ENCODE data around the gene KATNAL1. TPM values are rescaled to one million over a fixed set of nuclear protein-coding genes. Genes with fewer than 3 reads are reported as not detected.

The KATNAL1 gene
- total RNA-seq, 1 experiment from 2014 or later, result 14.2 TPM

- Mint-ChIP-seq H3K36me3 (no peaks in the 10 kb centered on the region), H3K4me3 (no peak overlapping the region), H3K27ac (no peak overlapping the region), H3K9me3 (no peaks in the 10 kb centered on the region), H3K4me1 (peaks cover 38% of the 10 kb centered on the region), H3K27me3 (ENCODE audit: low read depth) (no peaks in the 10 kb centered on the region; the same call in 1 of the 2 replicates)
- TF ChIP-seq TEAD4 (CRISPR knock-in tag; IDR thresholded peaks at IDR 0.05) (no peak), ZNF121 (CRISPR knock-in tag; IDR thresholded peaks at IDR 0.05) (no peak), JUN (CRISPR knock-in tag; IDR thresholded peaks at IDR 0.05) (no peak), MAX (CRISPR knock-in tag; IDR thresholded peaks at IDR 0.05) (no peak), TCF7 (CRISPR knock-in tag; IDR thresholded peaks at IDR 0.05; ENCODE audit: low read depth) (no peak), ELF4 (CRISPR knock-in tag; IDR thresholded peaks at IDR 0.05; ENCODE audit: low read depth) (no peak), NR3C1 (CRISPR knock-in tag; conservative IDR thresholded peaks at IDR 0.05; ENCODE audit: low read depth) (no peak), JAZF1 (CRISPR knock-in tag; IDR thresholded peaks at IDR 0.05) (no peak), ATF6 (CRISPR knock-in tag; IDR thresholded peaks at IDR 0.05) (no peak), IRF2 (CRISPR knock-in tag; IDR thresholded peaks at IDR 0.05; ENCODE audit: borderline replicate concordance, low read depth) (no peak), GTF2I (CRISPR knock-in tag; conservative IDR thresholded peaks at IDR 0.05) (no peak)
- no peak for DNase-seq (ENCODE audit: low spot score)
- CTCF ChIA-PET, result no interaction called here
- no peak for ATAC-seq
- POLR2A ChIA-PET, result no interaction called here
These were observed 115.8 kb downstream of the KATNAL1 start for GRCh38 chr13:30191491-30192100.

- peak; percentile 20 for DNase-seq (ENCODE audit: low spot score)
- ATAC-seq, result peak; percentile 66
- H3K36me3 Mint-ChIP-seq, result 0 out of 2 replicates have a peak, but pooled peaks cover 2% of the 10 kb centered on the region
- ChIA-PET CTCF (interaction anchor here (2.5 kb wide), 1 partner anchor 54 kb away, joined by 12 read pairs; no protein-coding TSS in a partner anchor), POLR2A (no interaction called here)
- peaks cover 21% of the 10 kb centered on the region for H3K4me1 Mint-ChIP-seq
- no peak overlapping the region for H3K27ac Mint-ChIP-seq
- no peak overlapping the region for H3K4me3 Mint-ChIP-seq
- H3K9me3 Mint-ChIP-seq, result peaks cover 14% of the 10 kb centered on the region
- H3K27me3 Mint-ChIP-seq (ENCODE audit: low read depth), result no peaks in the 10 kb centered on the region
- TF ChIP-seq ZSCAN18 (CRISPR knock-in tag; IDR thresholded peaks at IDR 0.05) (no peak), NFATC4 (CRISPR knock-in tag; IDR thresholded peaks at IDR 0.05) (no peak), HMGXB4 (CRISPR knock-in tag; IDR thresholded peaks at IDR 0.05) (no peak), E2F1 (CRISPR knock-in tag; IDR thresholded peaks at IDR 0.05) (no peak), MYBL2 (CRISPR knock-in tag; IDR thresholded peaks at IDR 0.05) (no peak), AFF4 (CRISPR knock-in tag; IDR thresholded peaks at IDR 0.05; ENCODE audit: borderline replicate concordance) (no peak), ETV6 (CRISPR knock-in tag; IDR thresholded peaks at IDR 0.05) (no peak), ARID4B (CRISPR knock-in tag; IDR thresholded peaks at IDR 0.05; ENCODE audit: borderline replicate concordance) (no peak)
These were observed 120.5 kb downstream of the KATNAL1 start for GRCh38 chr13:30186634-30187415.

Data from WTC11 (cell line).